ENCODE measurements around the gene FBXO47.

- TF ChIP-seq MXI1 (IDR thresholded peaks at IDR 0.05; ENCODE audit: low read depth, low read length) (no peak), FOXA3 (CRISPR knock-in tag; conservative IDR thresholded peaks at IDR 0.05 in 1 of 2, IDR thresholded peaks at IDR 0.05 in 1 of 2) (no peak)
Observed at GRCh38 chr17:38897671-38898290, 69.4 kb downstream of the FBXO47 start.

Measured in K562 (cell line).